Measurements from ENCODE around the gene RXRA.

DNA sequence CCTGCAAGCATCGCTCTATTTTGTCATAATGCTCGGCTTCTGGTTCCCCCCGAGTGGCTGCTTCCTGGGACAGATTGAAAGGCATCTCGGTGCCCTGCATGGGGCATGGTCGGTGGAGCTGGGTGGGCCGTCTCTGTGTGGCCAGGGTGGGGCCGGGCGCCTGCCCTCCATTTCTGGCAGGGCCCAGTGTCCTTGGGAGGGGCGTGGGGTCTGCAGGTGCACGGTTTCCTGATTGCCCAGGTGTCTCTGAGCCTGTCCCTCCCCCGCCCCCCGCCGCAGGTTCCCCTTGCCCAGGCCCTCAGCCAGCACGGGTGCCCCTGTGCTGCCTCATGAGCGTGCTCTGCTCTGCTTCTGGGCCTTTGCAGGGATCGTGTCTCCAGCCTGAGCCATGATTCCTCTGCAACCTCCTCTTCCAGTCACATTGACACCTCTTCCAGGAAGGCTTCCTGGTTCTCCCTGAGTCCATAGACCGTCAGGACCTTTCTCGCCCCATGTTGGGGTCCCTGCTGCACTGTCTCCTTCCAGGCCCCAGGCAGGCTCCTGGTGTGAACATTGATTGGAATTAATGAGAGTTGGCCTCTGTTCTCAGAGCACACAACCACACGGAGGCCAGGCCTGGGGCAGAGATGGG is 90.2 kb downstream of the RXRA start:
- TF ChIP-seq, protein P1, sequence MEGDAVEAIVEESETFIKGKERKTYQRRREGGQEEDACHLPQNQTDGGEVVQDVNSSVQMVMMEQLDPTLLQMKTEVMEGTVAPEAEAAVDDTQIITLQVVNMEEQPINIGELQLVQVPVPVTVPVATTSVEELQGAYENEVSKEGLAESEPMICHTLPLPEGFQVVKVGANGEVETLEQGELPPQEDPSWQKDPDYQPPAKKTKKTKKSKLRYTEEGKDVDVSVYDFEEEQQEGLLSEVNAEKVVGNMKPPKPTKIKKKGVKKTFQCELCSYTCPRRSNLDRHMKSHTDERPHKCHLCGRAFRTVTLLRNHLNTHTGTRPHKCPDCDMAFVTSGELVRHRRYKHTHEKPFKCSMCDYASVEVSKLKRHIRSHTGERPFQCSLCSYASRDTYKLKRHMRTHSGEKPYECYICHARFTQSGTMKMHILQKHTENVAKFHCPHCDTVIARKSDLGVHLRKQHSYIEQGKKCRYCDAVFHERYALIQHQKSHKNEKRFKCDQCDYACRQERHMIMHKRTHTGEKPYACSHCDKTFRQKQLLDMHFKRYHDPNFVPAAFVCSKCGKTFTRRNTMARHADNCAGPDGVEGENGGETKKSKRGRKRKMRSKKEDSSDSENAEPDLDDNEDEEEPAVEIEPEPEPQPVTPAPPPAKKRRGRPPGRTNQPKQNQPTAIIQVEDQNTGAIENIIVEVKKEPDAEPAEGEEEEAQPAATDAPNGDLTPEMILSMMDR (IDR thresholded peaks at IDR 0.05; ENCODE audit: borderline replicate concordance, extremely low read depth, low read length, poor library complexity, severe bottlenecking), result no peak
- no peak for TF ChIP-seq EZH2 (IDR thresholded peaks at IDR 0.05; ENCODE audit: borderline replicate concordance, low read depth, low read length, severe bottlenecking)
